ENCODE data around the gene SRPRB.

Gene SRPRB

GRCh38 chr3:133828576-133829309, 23.1 kb downstream of the SRPRB start:
- no peak for DNase-seq

DNA sequence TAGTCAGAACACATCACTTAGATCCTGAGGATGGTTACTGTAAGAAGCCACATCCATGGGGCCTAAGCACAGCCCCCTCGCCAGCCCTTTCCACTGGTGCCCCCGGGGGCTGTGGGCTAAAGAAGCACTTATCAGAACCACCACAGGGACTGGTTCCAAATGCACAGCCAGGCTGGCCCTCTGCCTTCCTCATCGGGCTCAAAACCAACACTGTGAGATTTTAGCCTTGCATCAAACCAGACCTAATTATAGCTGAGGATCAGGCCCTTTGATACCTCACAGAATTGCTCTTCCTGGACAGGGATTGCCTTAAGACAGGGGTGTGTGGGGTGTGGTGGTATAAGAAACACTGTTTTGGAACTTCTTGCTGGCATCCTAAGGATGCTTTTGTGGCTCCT, 23.7 kb downstream of the SRPRB start:
- no peak for DNase-seq

DNA sequence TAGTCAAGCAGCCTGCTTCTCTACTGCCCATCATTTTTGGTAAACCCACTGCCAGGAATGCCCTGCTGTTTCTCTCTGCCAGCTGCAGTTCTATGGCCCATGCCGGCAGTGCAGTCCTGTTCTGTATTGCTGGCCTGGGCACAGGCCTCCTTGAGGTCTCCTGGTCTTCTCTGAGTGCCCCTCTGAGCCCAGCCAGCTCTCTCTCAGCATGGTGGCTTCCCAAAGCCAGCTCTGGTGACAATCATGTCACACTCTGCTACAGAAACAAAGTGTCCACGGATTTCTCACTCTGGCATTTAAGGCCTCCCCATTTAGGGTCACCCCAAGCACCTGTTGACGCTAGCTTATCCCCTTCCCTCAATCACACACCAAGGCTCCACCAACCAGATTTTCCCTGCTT, 24.5 kb downstream of the SRPRB start:
- DNase-seq, result no peak

GRCh38 chr3:133831966-133832801, 26.6 kb downstream of the SRPRB start:
- DNase-seq, result no peak

DNA sequence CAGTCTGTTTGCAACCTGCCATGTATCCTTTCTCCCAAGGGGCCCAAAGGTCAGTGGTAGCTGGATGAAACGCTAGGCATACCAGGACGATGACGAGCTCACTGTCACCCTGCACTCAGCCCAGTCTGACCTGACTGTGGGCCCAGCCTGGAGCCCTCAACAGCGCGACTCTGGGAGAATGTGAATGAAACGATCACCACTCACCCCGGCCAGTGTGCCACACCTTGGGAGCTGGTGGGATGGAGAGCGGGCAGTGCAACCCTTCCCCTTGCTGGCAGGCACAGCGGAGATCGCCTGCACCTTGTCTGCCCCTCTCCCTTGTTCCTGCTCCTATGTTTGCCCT, 27.2 kb downstream of the SRPRB start:
- DNase-seq, result no peak

DNA sequence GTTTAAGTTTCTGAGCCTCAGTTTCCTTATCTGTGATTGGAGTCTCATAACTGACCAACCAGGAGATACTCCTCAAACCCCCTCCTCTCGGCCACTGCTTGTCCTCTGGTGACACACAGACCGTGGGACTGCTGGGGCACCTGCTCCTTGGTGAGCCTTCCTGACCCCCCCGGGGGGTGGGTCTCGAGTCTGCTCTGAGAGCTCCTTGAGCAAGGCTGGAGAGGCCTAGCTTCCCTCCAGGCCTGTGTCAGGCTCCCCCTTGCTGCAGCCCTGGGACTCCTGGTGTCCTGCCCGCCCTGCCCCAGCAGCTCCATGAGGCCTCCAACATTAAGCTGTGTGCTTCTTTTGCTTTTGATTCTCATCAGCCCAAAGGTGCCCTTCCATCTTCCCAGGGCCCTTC, 27.7 kb downstream of the SRPRB start:
- DNase-seq, result no peak

GRCh38 chr3:133833880-133834620, 28.4 kb downstream of the SRPRB start:
- DNase-seq, result no peak

DNA sequence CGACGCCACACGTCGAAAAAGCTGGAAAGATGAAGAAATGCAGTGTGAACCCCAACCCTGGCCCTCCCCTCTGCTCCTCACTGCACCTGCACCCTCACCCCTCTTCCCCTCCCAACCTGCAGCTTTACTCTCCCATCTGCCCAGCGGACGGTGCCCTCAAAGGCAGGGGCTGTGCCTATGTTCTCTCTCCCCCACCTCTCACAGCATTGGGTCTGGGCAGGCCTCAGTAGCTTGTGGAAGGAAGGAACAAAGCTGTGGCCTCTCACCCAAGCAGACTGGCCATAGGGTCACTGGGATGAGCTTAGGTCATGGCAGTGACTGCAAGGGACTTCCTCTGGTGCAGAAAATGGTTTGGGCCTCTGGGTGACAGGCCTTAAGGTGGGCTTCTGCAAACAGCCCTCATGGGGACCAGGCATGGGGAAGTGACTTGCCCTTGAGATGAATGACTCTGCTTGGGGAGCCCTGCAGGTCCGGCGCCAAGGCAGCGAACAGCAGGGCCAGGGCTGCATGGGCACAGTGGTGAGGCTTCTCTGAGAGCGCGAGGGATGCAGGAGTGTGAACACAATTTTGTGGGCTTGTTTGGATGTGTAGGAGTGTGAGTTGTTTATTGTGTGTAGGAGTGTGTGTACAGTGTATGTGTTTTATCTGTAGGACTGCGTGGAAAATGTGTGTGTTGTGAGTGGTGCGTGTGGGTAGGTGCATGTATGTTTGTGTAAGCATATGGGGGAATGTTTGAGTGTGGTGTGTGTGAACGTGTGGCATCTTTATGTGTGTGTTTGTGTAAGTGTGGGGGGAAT, 29.2 kb downstream of the SRPRB start:
- DNase-seq, result no peak

GRCh38 chr3:133835418-133835743, 29.8 kb downstream of the SRPRB start:
- no peak for DNase-seq

- no peak for DNase-seq
Observed at GRCh38 chr3:133835961-133836360, 30.3 kb downstream of the SRPRB start.

DNA sequence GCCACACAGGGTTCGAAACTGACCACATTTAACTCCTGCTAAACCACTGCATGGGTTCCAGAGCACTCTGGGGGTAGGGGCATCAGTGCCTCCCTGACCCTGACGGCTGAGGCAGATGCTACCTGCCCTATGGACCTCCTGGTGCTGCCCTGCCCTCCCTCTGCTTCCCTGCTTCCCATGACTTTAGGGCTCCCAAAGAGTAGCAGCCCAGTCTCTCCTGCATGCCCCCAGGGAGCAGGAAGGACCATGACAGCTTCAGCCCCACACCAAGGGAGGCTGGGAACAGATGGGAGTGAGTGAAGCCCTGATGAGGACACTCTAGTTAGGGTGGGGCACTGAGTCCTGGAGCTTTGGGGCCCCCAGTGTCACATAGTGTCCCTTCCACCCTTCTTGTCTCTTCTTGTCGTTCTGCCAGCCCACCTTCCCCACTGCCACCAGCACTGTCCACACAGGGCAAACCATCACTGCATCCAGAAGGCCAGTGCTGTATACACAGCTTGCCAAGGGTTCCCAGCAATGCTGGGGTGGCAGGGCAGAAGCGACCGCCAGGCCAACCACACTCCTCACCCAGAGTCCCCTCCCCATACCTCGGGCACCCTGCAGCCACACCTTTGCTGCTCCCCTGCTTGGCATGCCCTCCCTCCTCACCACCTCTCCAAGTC, 31.0 kb downstream of the SRPRB start:
- no peak for DNase-seq

DNA sequence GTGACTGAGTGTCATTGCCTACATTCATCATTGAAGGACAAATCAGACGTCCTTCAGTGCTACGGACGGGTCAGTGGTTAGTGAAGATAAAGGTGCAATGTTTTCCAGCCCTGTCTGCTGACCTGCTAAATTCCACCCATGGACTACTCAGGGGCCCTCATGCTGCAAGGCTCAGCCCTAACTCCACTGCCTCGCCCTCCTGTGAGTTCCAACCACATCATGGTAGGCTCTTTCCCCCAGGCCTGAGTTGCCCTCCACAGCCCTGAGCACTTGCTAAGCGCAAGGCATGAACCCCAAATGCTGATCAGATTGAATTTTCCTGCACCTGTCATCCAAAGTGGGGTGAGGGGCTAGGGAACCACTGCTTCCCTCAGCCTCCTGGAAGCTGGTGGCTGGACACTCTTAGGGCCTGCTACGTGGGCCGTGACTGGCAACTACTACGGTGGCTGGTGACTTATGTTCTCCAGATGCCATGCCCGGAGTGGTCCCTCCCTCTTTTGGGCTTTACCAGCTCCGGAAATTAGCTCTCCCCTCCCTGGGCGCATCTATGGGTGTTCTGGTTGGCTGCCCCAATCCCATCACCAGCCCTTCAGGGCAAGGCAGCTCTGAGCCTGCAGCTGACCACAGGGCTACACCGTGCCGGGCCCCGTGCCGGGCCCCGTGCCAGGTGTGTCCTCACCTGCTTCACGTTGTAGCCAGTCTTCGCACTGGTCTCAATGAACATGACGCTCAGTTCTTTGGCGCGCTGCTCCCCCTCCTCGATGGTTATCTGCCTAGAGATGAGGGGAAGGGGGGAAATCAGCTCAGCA, 32.1 kb downstream of the SRPRB start:
- DNase-seq, result no peak

DNA sequence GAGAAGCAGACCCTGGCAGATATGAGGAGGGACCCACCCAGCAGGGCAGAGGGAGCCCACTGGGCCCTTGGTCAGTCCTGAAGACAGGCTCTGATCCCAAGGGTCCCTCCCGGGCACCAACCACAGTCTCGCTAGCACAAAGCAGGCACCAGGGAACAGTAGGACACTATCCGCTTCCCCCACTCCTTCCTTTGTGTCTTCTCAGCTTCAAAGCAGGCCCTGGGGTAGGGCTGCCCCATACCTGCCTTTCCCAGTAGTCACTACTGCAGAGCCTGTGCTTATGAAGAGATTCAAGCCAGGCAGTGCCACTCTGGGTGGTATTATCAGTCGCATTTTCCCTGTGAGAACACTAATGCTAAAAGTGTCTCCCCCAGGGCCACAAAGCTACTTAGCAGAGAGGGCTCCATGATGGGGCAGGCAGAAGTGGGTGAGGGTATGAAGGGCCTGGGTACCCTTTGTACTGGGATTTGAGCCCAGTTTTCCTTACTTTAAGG, 32.7 kb downstream of the SRPRB start:
- DNase-seq, result no peak

- no peak for DNase-seq
Observed at GRCh38 chr3:133838916-133839800, 33.5 kb downstream of the SRPRB start.

GRCh38 chr3:133840055-133840737, 34.6 kb downstream of the SRPRB start:
- DNase-seq, result no peak

- no peak for DNase-seq
Observed at GRCh38 chr3:133840767-133841166, 35.2 kb downstream of the SRPRB start.

- DNase-seq, result no peak
Observed at GRCh38 chr3:133841196-133841595, 35.6 kb downstream of the SRPRB start.

DNA sequence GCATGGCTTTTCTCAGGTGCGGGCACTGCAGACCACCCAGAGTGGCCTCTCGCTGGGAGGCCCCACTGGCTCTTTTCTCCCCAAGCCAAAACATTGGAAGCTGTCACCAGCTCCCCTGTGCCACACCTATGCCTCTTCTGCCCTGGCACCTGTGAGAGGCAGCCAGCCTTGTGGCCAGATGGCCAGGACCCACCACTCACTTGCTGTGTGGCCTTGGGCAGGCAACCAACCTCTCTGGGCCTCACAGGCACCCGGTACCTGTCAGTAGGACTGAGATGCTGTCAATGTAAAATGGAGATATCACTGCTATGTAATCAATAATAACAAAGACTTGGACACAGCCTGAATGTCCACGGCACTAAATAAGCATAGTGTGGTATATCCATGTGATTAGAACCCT, 36.5 kb downstream of the SRPRB start:
- no peak for DNase-seq

DNA sequence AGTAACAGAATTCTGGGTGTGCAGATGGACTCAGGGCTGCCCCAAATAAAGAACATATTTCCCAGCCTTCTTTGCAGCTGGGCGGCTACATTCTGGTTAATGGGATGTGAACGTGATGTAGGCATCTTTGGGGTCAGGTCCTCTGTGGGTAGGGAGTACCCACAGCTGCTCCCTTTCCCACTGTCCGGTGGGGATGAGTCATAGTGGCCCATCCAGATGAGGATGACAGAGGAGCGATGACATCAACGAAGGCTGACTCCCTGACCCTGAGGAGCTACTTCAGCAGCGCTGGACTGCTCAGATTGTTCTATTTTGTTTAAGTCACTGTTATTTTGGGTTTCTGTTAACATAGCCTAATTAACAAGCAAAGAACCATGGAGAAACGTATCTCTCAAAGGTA, 38.0 kb downstream of the SRPRB start:
- no peak for DNase-seq

DNA sequence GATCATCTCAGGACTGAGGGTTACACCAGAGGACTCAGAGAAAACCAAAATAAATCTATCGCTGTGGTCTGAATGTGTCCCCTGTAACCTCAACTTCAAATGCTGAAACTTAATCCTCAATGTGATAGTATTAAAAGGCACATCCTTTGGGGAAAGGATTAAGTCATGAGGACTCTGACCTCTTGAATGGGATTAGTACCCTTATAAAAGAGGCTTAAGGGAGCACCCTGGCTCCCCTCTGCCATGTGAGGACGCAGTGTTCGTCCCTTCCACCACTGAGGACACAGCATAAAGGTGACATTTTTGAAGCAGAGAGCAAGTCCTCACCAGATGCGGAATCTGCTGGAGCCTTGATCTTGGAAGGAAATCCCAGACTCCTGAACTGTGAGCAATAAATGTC, 39.5 kb downstream of the SRPRB start:
- DNase-seq, result no peak
